HG02970 (cell line): ENCODE data around the gene ASB3.
A peak's percentile ranks its signal among the peaks of the same experiment; 100 is the strongest.
"Not testable (repeated sequence)": the region's sequence is repeated elsewhere in the genome, so short reads cannot be mapped to it uniquely, and the experiment has no call there.

Experiments
- ATAC-seq: cut with Tn5 transposase; IDR thresholded peaks from one replicate; pipeline ENCODE4 v1.9.1; 2021; ENCODE audit warnings: mild to moderate bottlenecking, moderate library complexity, moderate number of reproducible peaks; ENCODE audit not compliant: unreplicated experiment, low FRiP score

The ASB3 gene, protein sequence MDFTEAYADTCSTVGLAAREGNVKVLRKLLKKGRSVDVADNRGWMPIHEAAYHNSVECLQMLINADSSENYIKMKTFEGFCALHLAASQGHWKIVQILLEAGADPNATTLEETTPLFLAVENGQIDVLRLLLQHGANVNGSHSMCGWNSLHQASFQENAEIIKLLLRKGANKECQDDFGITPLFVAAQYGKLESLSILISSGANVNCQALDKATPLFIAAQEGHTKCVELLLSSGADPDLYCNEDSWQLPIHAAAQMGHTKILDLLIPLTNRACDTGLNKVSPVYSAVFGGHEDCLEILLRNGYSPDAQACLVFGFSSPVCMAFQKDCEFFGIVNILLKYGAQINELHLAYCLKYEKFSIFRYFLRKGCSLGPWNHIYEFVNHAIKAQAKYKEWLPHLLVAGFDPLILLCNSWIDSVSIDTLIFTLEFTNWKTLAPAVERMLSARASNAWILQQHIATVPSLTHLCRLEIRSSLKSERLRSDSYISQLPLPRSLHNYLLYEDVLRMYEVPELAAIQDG

GRCh38 chr2:53786705-53787613 lies at the start of gene ASB3, which contains the start of gene ERLEC1:
Gene ASB3 (minus strand): TSS chr2:53786953. CDS start chr2:53765572, 21,381 bp downstream.
Gene ERLEC1 (plus strand): TSS chr2:53787044. CDS start chr2:53787211, 167 bp downstream.
- ATAC-seq: peak; percentile 94

DNA sequence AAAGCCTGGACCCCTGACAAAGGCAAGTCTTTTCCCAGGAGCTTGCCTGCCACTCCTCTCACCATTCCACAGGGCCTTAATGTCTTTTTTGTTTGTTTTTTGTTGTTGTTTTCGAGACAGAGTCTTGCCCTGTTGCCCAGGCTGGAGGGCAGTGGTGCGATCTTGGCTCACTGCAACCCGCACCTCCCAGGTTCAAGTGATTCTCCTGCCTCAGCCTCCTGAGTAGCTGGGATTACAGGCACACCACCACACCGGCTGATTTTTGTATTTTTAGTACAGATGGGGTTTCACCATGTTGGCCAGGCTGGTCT lies 43.2 kb upstream of the ASB3 start:
- not testable (repeated sequence) for ATAC-seq

DNA sequence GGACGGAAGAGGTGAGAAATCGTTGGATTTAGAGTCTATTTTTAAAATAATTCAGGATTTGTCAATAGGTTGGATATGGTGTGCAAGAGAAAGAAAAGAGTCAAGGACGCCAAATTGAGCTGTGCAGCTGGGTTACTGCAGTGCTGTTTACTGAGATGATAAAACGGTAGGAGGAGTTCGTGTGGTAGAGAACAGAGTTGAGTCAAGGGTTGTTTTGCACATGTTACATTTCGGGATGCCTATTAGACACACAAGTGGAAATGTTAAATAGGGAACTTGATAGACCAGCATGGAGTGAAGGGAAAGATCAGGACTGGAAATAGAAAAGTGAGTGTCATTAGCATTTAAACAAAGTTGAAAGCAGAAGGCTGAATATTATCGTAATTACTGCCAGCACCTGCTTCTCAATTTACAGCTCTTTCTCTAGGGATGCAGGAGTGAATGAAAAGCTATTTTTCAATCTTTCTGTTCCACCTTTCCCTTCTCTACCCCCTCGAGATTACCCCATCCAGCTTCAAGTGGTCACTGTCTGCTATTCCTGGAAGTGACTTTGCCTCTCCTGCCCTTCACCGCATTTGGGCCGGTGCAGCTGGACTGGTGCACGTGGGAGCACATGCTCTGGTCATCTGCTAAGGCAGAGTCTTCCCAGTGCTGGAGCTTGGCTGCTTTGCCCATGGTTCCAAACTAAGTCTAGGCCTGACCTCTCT lies 42.7 kb upstream of the ASB3 start:
- ATAC-seq: no peak

GRCh38 chr2:53828331-53828730 lies 41.6 kb upstream of the ASB3 start:
- no peak for ATAC-seq

DNA sequence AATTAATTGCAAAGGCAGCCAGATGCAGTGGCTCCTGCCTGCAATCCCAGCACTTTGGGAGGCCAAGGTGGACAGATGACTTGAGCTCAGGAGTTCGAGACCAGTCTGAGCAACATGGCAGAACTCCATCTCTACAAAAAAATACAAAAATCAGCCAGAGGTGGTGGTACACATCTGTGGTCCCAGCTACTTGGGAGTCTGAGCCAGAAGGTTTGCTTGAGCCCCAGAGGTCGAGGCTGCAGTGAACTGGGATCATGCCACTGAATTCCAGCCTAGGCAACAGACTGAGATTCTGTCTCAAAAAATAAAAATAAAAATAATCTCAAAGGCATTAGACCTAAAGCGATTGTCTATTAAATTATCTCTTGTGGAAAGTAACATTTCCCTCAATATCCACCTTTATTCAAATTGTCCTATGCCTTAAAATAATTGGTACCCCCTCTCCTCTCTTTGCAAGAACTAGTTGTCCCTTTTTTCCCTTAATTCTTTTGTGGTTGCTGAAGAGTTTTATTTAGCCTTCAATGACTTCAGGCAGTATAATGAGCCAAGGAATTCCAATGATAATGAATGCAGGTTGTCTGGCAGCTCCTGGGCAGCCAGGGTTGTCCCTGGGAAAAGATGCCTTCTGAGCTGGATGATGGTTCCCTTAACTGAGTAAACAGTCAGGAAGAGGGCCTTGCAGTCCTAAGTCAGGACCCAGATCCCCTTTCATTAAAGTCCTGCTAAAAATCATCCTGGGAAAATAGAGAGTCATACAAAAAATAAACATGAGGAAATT lies 40.8 kb upstream of the ASB3 start:
- ATAC-seq: no peak

- ATAC-seq: no peak
Observed at GRCh38 chr2:53826587-53827397, 40.0 kb upstream of the ASB3 start.

GRCh38 chr2:53826030-53826410 lies 39.3 kb upstream of the ASB3 start:
- ATAC-seq: no peak

DNA sequence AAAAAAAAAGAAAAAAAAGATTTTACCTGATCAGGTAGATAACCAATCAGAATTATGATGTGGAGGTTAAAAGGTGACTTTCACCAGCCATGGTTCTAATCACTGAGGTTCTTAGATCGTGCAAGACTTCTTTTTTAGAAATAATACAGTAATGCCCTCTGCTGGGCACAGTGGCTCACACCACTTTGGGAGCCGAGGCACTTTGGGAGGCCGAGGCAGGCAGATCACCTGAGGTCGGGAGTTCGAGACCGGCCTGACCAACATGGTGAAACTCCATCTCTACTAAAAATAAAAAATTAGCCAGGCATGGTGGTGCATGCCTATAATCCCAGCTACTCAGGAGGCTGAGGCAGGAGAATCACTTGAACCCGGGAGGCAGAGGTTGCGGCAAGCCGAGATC lies 36.9 kb upstream of the ASB3 start:
- ATAC-seq: not testable (repeated sequence)

- ATAC-seq: no peak
Observed at GRCh38 chr2:53821810-53822209, 35.1 kb upstream of the ASB3 start.

DNA sequence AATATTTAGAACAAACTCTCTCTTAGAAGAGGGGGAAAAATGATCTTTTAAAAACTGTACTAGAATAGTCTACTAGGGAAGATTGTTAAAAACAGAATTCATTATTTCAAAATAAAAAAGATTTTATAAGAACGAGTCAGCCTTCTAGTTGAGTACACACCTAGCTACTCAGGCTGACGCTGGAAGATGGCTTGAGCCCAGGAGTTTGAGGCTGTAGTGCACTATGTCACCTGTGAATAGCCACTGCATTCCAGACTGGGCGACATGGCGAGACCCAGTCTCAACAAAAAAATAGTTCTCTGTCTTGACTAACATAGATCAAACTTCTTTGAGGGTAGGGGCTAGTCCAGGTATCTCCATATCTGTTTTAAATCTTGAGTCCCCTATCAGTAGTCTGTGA lies 34.0 kb upstream of the ASB3 start:
- ATAC-seq: no peak

GRCh38 chr2:53820048-53820447 lies 33.3 kb upstream of the ASB3 start:
- no peak for ATAC-seq

DNA sequence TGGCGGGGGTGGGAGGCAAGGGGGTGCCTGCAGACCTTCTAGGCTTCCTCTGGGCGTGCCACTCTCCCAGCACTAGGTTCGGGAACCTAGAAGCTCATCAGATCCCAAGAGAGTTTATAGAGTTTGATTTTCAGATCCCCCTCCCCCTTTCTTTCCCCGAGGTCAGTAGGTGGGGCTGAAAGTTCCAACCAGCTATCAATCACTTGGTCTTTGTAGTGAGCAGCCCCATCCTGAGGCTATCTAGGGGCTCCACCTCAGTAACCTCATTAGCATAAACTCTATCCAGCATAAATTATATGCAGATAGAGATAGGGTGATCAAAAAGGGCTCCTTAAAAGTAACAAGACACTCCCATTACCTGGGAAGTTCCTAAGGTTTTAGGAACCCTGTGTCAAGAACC lies 32.9 kb upstream of the ASB3 start:
- ATAC-seq: no peak

- no peak for ATAC-seq
Observed at GRCh38 chr2:53818854-53819435, 32.2 kb upstream of the ASB3 start.

- no peak for ATAC-seq
Observed at GRCh38 chr2:53813151-53813550, 26.4 kb upstream of the ASB3 start.

- ATAC-seq: no peak
Observed at GRCh38 chr2:53811601-53812000, 24.8 kb upstream of the ASB3 start.

GRCh38 chr2:53802617-53803151 lies 15.9 kb upstream of the ASB3 start:
- ATAC-seq: no peak

- ATAC-seq: no peak
Observed at GRCh38 chr2:53801547-53801946, 14.8 kb upstream of the ASB3 start.

DNA sequence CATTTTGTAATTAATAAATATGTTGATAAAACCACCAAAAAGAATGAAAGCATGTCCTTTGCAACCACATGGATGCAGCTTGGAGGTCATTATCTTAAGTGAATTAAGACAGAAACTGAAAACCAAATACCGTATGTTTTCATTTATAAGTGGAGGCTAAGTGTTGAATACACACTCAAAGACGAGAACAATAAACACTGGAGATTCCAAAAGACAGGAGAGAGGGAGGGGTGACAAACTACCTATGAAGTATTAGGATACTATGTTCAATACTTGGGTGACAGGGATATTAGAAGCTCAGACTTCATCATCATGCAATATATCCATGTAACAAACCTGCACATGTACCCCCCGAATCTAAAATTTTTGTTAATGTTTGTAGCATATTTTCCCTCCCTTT lies 7.1 kb upstream of the ASB3 start:
- no peak for ATAC-seq

DNA sequence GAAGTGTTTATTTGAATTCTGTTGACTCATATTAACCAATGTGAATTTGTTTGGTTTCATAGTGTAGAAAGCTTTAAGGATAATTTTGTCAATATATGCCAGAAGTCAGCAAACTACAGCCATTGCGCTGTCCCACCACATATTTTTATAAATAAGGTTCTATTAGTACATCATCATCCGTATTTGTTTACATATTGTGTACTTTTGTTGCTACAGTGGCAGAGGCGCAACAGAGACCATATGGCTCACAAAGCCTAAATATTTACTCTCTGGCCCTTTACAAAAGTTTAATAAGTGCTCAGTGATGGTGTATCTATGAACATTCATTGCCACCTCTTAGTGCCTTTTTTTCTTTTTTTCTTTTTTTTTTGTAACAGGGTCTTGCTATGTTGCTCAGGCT lies 6.5 kb upstream of the ASB3 start:
- ATAC-seq: no peak
